ENCODE data around the gene RASGRP2. TPM values are rescaled to one million over a fixed set of nuclear protein-coding genes. Genes with fewer than 3 reads are reported as not detected.

The RASGRP2 gene
- total RNA-seq, 1 donor from 2014 or later: 1.8 TPM

Other genes starting within 250 kb of the RASGRP2 start
- gene SLC22A11, start 188.2 kb downstream of the RASGRP2 start, total RNA-seq: not detected in 2 replicates
- not detected in 2 replicates for gene SLC22A12, start 152.9 kb downstream of the RASGRP2 start, total RNA-seq
- not detected in 2 replicates for gene NRXN2, start 20.9 kb downstream of the RASGRP2 start, total RNA-seq
- 0.13 TPM in 2 replicates for gene PYGM, start 15.8 kb upstream of the RASGRP2 start, total RNA-seq
- 44.4 and 76.6 TPM in 2 replicates for gene SF1, start 34.4 kb upstream of the RASGRP2 start, total RNA-seq
- 34.4 and 50.7 TPM in 2 replicates for gene MAP4K2, start 59.1 kb upstream of the RASGRP2 start, total RNA-seq
- gene MEN1, start 66.4 kb upstream of the RASGRP2 start, total RNA-seq: 10.8 and 21.1 TPM in 2 replicates
- gene CDC42BPG, start 100.5 kb upstream of the RASGRP2 start, total RNA-seq: 0.13 and 0.38 TPM in 2 replicates
- gene EHD1, start 134.5 kb upstream of the RASGRP2 start, total RNA-seq: 30.3 and 39.2 TPM in 2 replicates
- gene ATG2A, start 173.1 kb upstream of the RASGRP2 start, total RNA-seq: 7.2 and 13.5 TPM in 2 replicates
- gene PPP2R5B, start 180.5 kb upstream of the RASGRP2 start, total RNA-seq: 6.0 and 11.1 TPM in 2 replicates
- not detected in 2 replicates for gene GPHA2, start 191.8 kb upstream of the RASGRP2 start, total RNA-seq
- not detected in 2 replicates for gene MAJIN, start 228.0 kb upstream of the RASGRP2 start, total RNA-seq